H9 (cell line): Measurements from ENCODE around the gene DENND1A. TPM values are rescaled to one million over a fixed set of nuclear protein-coding genes. Genes with fewer than 3 reads are reported as not detected.
A peak's percentile ranks its signal among the peaks of the same experiment; 100 is the strongest.

Experiments used
- DNase-seq: peaks from one replicate; pipeline ENCODE4 v3.0.0-alpha.2; 2017
- H2AFZ ChIP-seq: one replicate; pipeline ENCODE4 v1.6.1; 2013; ENCODE audit warnings: mild to moderate bottlenecking, low read length, control low read depth, moderate library complexity
- H2AK5ac ChIP-seq: 2 replicates; pipeline ENCODE4 v1.6.1; 2013; ENCODE audit warnings: low read length, control low read depth, mixed read lengths; ENCODE audit not compliant: insufficient read length
- H2BK120ac ChIP-seq: one replicate; pipeline ENCODE4 v1.6.1; 2013; ENCODE audit warnings: low read depth, mild to moderate bottlenecking, low read length, control low read depth, inconsistent platforms; ENCODE audit not compliant: poor library complexity, severe bottlenecking
- H2BK12ac ChIP-seq: 2 replicates; pipeline ENCODE4 v1.6.1; 2013; ENCODE audit warnings: low read length, control low read depth, mixed read lengths, low read depth; ENCODE audit not compliant: insufficient read length
- H2BK15ac ChIP-seq: 2 replicates; pipeline ENCODE4 v1.6.1; 2013; ENCODE audit warnings: low read depth, low read length, control low read depth
- H2BK20ac ChIP-seq: one replicate; pipeline ENCODE4 v1.6.1; 2013; ENCODE audit warnings: low read depth, mild to moderate bottlenecking, low read length, control low read depth, inconsistent platforms; ENCODE audit not compliant: poor library complexity, severe bottlenecking
- H2BK5ac ChIP-seq: 2 replicates; pipeline ENCODE4 v1.6.1; 2013; ENCODE audit warnings: low read length, control low read depth, mixed read lengths; ENCODE audit not compliant: insufficient read length
- H3K14ac ChIP-seq: 2 replicates; pipeline ENCODE4 v1.6.1; 2013; ENCODE audit warnings: low read length, control low read depth; ENCODE audit not compliant: insufficient read depth
- H3K18ac ChIP-seq: 2 replicates; pipeline ENCODE4 v1.6.1; 2013; ENCODE audit warnings: low read depth, mild to moderate bottlenecking, mixed read lengths, low read length, control low read depth; ENCODE audit not compliant: insufficient read length
- H3K23ac ChIP-seq: 2 replicates; pipeline ENCODE4 v1.6.1; 2013; ENCODE audit warnings: low read length, control low read depth, mixed read lengths, low read depth; ENCODE audit not compliant: insufficient read length
- H3K23me2 ChIP-seq: 2 replicates; pipeline ENCODE4 v1.6.1; 2013; ENCODE audit warnings: low read depth, mild to moderate bottlenecking, mixed read lengths, low read length, control low read depth; ENCODE audit not compliant: insufficient read length, poor library complexity, severe bottlenecking
- H3K27ac ChIP-seq: 2 replicates; pipeline ENCODE4 v1.5.1; 2013; ENCODE audit warnings: low read length, control low read depth, mixed read lengths, low read depth; ENCODE audit not compliant: insufficient read length
- H3K27me3 ChIP-seq: 2 replicates; pipeline ENCODE4 v1.6.1; 2013; ENCODE audit warnings: low read length, control low read depth, inconsistent platforms; ENCODE audit not compliant: insufficient read depth
- H3K4ac ChIP-seq: 2 replicates; pipeline ENCODE4 v1.6.1; 2013; ENCODE audit warnings: low read depth, mild to moderate bottlenecking, control low read depth, inconsistent platforms, low read length, moderate library complexity
- H3K4me1 ChIP-seq: 2 replicates; pipeline ENCODE4 v1.6.1; 2013; ENCODE audit warnings: low read length, control low read depth, inconsistent platforms; ENCODE audit not compliant: insufficient read depth
- H3K4me2 ChIP-seq: 2 replicates; pipeline ENCODE4 v1.6.1; 2013; ENCODE audit warnings: low read length, control low read depth, mixed read lengths; ENCODE audit not compliant: insufficient read length, insufficient read depth
- H3K56ac ChIP-seq: 2 replicates; pipeline ENCODE4 v1.6.1; 2013; ENCODE audit warnings: low read depth, mild to moderate bottlenecking, mixed read lengths, low read length, control low read depth; ENCODE audit not compliant: insufficient read length
- H3K79me1 ChIP-seq: 2 replicates; pipeline ENCODE4 v1.6.1; 2013; ENCODE audit warnings: low read depth, mild to moderate bottlenecking, moderate library complexity, low read length, control low read depth, inconsistent platforms; ENCODE audit not compliant: insufficient read depth, poor library complexity, severe bottlenecking
- H3K79me2 ChIP-seq: 2 replicates; pipeline ENCODE4 v1.6.1; 2013; ENCODE audit warnings: low read length, control low read depth, inconsistent platforms; ENCODE audit not compliant: insufficient read depth
- H3K9ac ChIP-seq: 2 replicates; pipeline ENCODE4 v1.6.1; 2013; ENCODE audit warnings: low read length, control low read depth, mixed read lengths; ENCODE audit not compliant: insufficient read length; ENCODE audit errors: extremely low read depth
- H3K9me3 ChIP-seq: one replicate; pipeline ENCODE4 v1.6.1; 2013; ENCODE audit warnings: low read depth, low read length, inconsistent platforms; ENCODE audit not compliant: control insufficient read depth
- H3T11ph ChIP-seq: one replicate; pipeline ENCODE4 v1.6.1; 2013; ENCODE audit warnings: mild to moderate bottlenecking, low read length, control low read depth, inconsistent platforms
- H4K20me1 ChIP-seq: one replicate; pipeline ENCODE4 v1.6.1; 2013; ENCODE audit not compliant: control insufficient read depth, insufficient read length, insufficient read depth
- H4K5ac ChIP-seq: 2 replicates; pipeline ENCODE4 v1.6.1; 2013; ENCODE audit warnings: low read depth, mild to moderate bottlenecking, mixed read lengths, low read length, control low read depth; ENCODE audit not compliant: insufficient read length
- H4K8ac ChIP-seq: replicated peaks from 2 replicates; pipeline ENCODE4 v1.6.1; 2013; ENCODE audit warnings: low read length, control low read depth, mixed read lengths, low read depth; ENCODE audit not compliant: insufficient read length
- H4K91ac ChIP-seq: 2 replicates; pipeline ENCODE4 v1.6.1; 2013; ENCODE audit warnings: low read depth, mild to moderate bottlenecking, moderate library complexity, mixed read lengths, low read length, control low read depth; ENCODE audit not compliant: insufficient read length
- H3K27ac Mint-ChIP-seq, 3 experiments: 2 replicates in 2 of 3; 3 replicates in 1 of 3; pipeline ENCODE4 v1.8.0; 2020 to 2021; ENCODE audit warnings: mixed read lengths in 3 of 3, mild to moderate bottlenecking in 1 of 3, moderate library complexity in 1 of 3
- H3K27me3 Mint-ChIP-seq: 2 replicates; pipeline ENCODE4 v1.8.0; 2021; ENCODE audit warnings: low read depth, mild to moderate bottlenecking, moderate library complexity, mixed read lengths
- H3K36me3 Mint-ChIP-seq, 3 experiments: 2 replicates in 2 of 3; 3 replicates in 1 of 3; pipeline ENCODE4 v1.8.0; 2020 to 2021; ENCODE audit warnings: low read depth in 3 of 3, mixed read lengths in 3 of 3; ENCODE audit not compliant: insufficient read depth in 1 of 3
- H3K4me1 Mint-ChIP-seq, 2 experiments: 2 replicates each; pipeline ENCODE4 v1.8.0; 2020; ENCODE audit warnings: mixed read lengths in 2 of 2
- H3K4me3 Mint-ChIP-seq, 2 experiments: 2 replicates in 1 of 2; 3 replicates in 1 of 2; pipeline ENCODE4 v1.8.0; 2020 to 2021; ENCODE audit warnings: mild to moderate bottlenecking in 2 of 2, mixed read lengths in 2 of 2, moderate library complexity in 1 of 2
- H3K9me3 Mint-ChIP-seq, 2 experiments: 2 replicates in 1 of 2; 3 replicates in 1 of 2; pipeline ENCODE4 v1.8.0; 2020; ENCODE audit warnings: mild to moderate bottlenecking in 2 of 2, mixed read lengths in 2 of 2, moderate library complexity in 1 of 2
- WGBS: extraction: QIAGEN DNeasy Blood & Tissue Kit; methylation state at CpG from one replicate; pipeline ENCODE4 v1.1.7; 2013; ENCODE audit warnings: missing lambda C conversion rate, low lambda C conversion rate, mixed read lengths; ENCODE audit not compliant: insufficient read length; ENCODE audit errors: extremely low coverage; 5-methylcytosine and 5-hydroxymethylcytosine counted together
- total RNA-seq: library from RNA; stranded (reverse); gene quantifications from 2 replicates; pipeline ENCODE4 v1.2.1, GENCODE V29; 2021
- TF ChIP-seq, protein P1 (sequence below): fragments of 200-600 bp; sonication (generic); conservative IDR thresholded peaks from 3 replicates; pipeline ENCODE4 v1.8.0; 2021; ENCODE audit warnings: antibody characterized with exemption, mild to moderate bottlenecking

The DENND1A gene
- total RNA-seq, 1 experiment from 2014 or later = 20.4 TPM

DNA sequence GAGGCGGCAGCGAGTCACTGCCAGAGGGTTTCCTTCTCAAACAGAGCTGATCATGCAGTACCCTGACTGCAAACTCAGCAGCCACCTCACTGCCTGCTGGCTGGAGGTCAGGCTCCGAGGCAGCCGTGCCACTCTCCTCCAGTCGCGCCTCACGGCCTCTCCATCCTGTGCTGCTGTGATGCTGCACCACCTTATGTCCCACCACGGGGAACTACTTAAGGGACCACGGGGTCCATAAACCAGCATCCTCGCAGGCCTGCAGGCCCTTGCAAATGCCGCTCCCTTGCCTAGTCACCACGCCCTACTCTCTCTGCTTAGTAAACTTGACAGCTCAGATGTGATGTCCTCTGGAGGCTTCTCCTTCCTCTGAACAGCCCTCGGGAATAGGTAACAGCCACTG lies 474.7 kb downstream of the DENND1A start:
- H2BK5ac ChIP-seq = no peak overlapping the region
- H4K91ac ChIP-seq = no peak overlapping the region
- no peak overlapping the region for H3K4ac ChIP-seq
- no peak overlapping the region for H2BK15ac ChIP-seq
- H2BK20ac ChIP-seq = no peak overlapping the region
- no peaks in the 10 kb centered on the region for H3K27me3 ChIP-seq
- H2BK120ac ChIP-seq = no peak overlapping the region
- H3K14ac ChIP-seq = no peak overlapping the region; the same call in 1 of the 2 replicates
- peak overlapping the region in 1 of 3 experiments; percentile 37; a peak in 3 of 7 replicates for H3K27ac Mint-ChIP-seq
- TF ChIP-seq, protein P1, sequence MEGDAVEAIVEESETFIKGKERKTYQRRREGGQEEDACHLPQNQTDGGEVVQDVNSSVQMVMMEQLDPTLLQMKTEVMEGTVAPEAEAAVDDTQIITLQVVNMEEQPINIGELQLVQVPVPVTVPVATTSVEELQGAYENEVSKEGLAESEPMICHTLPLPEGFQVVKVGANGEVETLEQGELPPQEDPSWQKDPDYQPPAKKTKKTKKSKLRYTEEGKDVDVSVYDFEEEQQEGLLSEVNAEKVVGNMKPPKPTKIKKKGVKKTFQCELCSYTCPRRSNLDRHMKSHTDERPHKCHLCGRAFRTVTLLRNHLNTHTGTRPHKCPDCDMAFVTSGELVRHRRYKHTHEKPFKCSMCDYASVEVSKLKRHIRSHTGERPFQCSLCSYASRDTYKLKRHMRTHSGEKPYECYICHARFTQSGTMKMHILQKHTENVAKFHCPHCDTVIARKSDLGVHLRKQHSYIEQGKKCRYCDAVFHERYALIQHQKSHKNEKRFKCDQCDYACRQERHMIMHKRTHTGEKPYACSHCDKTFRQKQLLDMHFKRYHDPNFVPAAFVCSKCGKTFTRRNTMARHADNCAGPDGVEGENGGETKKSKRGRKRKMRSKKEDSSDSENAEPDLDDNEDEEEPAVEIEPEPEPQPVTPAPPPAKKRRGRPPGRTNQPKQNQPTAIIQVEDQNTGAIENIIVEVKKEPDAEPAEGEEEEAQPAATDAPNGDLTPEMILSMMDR = no peak
- no peak overlapping the region for H2BK12ac ChIP-seq
- H3K9me3 Mint-ChIP-seq = no peaks in the 10 kb centered on the region
- H4K8ac ChIP-seq = no peak overlapping the region
- H3K4me1 ChIP-seq = no peaks in the 10 kb centered on the region
- H3K9ac ChIP-seq = no peak overlapping the region
- H4K20me1 ChIP-seq = no peaks in the 10 kb centered on the region
- H2AFZ ChIP-seq = no peak overlapping the region
- H3K9me3 ChIP-seq = no peaks in the 10 kb centered on the region
- no peak overlapping the region for H2AK5ac ChIP-seq
- WGBS = no CpG with 5 or more reads among the region's 13 CpGs
- H3K79me2 ChIP-seq = no peaks in the 10 kb centered on the region
- no peak for DNase-seq
- H3K4me2 ChIP-seq = no peak overlapping the region
- no peak overlapping the region for H3K27ac ChIP-seq
- no peak overlapping the region for H3K56ac ChIP-seq
- peaks cover 6 to 7% of the 10 kb centered on the region in 2 experiments for H3K4me1 Mint-ChIP-seq
- no peaks in the 10 kb centered on the region for H3K79me1 ChIP-seq
- H3K27me3 Mint-ChIP-seq = no peaks in the 10 kb centered on the region
- no peak overlapping the region for H4K5ac ChIP-seq
- no peak overlapping the region for H3K23ac ChIP-seq
- H3K23me2 ChIP-seq = no peaks in the 10 kb centered on the region
- H3K18ac ChIP-seq = no peak overlapping the region
- H3T11ph ChIP-seq = no peak overlapping the region
- H3K4me3 Mint-ChIP-seq = no peak overlapping the region
- H3K36me3 Mint-ChIP-seq = peaks cover 0 to 6% (median 4%) of the 10 kb centered on the region in 3 experiments; a peak in 4 of 7 replicates
